Measurements from ENCODE around the gene DLGAP3.

DNA sequence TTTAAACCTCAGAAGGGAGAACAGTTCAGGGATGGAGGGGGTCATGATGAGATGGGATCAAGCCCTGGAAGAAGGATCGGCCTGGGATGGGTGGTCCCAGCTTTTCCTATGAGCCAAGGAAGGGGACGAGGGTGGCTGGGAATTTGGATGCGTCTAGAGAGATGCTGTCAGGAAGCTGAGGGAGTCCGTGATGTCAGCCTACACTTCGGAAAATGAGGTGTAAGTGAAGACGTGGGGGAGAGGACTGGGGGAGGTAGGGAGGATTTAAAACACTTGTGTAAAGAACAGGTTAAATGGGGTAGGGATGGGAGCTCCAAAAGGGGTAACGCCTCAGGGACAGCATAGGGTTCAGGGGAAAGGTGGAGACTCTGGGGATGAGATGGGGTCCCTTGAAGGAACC, 27.5 kb downstream of the DLGAP3 start:
- TF ChIP-seq CTCF (optimal IDR thresholded peaks at IDR 0.05 in 1 of 3, IDR thresholded peaks at IDR 0.05 in 1 of 3, conservative IDR thresholded peaks at IDR 0.05 in 1 of 3; ENCODE audit: extremely low read depth in 1 of 3, insufficient read depth in 2 of 3, low read length in 3 of 3), result no peak
- no peak for TF ChIP-seq EZH2 (IDR thresholded peaks at IDR 0.05; ENCODE audit: low read length)

Data from keratinocyte (primary cell).